ENCODE data around the gene KCNAB1. TPM values are rescaled to one million over a fixed set of nuclear protein-coding genes. Genes with fewer than 3 reads are reported as not detected.

KCNAB1 gene
- total and polyA plus RNA-seq, 4 donors: 0.76 to 2.8 (median 1.0) TPM

GRCh38 chr3:156131799-156132198, 11.4 kb downstream of the KCNAB1 start:
- Histone ChIP-seq H3K4me1 (ENCODE audit: control insufficient read depth in 4 of 4, insufficient read depth in 4 of 4, low read length in 3 of 4) (no peaks in the 10 kb centered on the region), H3K27ac (ENCODE audit: low read depth in 1 of 2, low read length in 2 of 2) (no peak overlapping the region), H3K9me3 (ENCODE audit: control insufficient read depth in 4 of 4, low read length in 3 of 4) (no peaks in the 10 kb centered on the region), H3K4me3 (ENCODE audit: low read depth in 1 of 3, low read length in 3 of 3) (no peak overlapping the region), H3K9ac (ENCODE audit: low read depth in 1 of 2, low read length in 2 of 2) (no peak overlapping the region), H3K36me3 (ENCODE audit: control insufficient read depth in 4 of 4, insufficient read depth in 3 of 4, low read depth in 1 of 4, low read length in 3 of 4) (no peaks in the 10 kb centered on the region), H3K27me3 (ENCODE audit: control insufficient read depth in 4 of 4, insufficient read depth in 4 of 4, low read length in 3 of 4) (peaks cover 0 to 8% (median 0%) of the 10 kb centered on the region in 4 donors)
- TF ChIP-seq HNF4A (conservative IDR thresholded peaks at IDR 0.05) (no peak), FOXA1 (IDR thresholded peaks at IDR 0.05) (no peak), TAF1 (conservative IDR thresholded peaks at IDR 0.05) (no peak), NR2F2 (IDR thresholded peaks at IDR 0.05) (no peak)
- TF ChIP-seq, protein P1, sequence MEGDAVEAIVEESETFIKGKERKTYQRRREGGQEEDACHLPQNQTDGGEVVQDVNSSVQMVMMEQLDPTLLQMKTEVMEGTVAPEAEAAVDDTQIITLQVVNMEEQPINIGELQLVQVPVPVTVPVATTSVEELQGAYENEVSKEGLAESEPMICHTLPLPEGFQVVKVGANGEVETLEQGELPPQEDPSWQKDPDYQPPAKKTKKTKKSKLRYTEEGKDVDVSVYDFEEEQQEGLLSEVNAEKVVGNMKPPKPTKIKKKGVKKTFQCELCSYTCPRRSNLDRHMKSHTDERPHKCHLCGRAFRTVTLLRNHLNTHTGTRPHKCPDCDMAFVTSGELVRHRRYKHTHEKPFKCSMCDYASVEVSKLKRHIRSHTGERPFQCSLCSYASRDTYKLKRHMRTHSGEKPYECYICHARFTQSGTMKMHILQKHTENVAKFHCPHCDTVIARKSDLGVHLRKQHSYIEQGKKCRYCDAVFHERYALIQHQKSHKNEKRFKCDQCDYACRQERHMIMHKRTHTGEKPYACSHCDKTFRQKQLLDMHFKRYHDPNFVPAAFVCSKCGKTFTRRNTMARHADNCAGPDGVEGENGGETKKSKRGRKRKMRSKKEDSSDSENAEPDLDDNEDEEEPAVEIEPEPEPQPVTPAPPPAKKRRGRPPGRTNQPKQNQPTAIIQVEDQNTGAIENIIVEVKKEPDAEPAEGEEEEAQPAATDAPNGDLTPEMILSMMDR (IDR thresholded peaks at IDR 0.05; ENCODE audit: low read depth, low read length, missing input control): no peak
- TF ChIP-seq, protein P2, sequence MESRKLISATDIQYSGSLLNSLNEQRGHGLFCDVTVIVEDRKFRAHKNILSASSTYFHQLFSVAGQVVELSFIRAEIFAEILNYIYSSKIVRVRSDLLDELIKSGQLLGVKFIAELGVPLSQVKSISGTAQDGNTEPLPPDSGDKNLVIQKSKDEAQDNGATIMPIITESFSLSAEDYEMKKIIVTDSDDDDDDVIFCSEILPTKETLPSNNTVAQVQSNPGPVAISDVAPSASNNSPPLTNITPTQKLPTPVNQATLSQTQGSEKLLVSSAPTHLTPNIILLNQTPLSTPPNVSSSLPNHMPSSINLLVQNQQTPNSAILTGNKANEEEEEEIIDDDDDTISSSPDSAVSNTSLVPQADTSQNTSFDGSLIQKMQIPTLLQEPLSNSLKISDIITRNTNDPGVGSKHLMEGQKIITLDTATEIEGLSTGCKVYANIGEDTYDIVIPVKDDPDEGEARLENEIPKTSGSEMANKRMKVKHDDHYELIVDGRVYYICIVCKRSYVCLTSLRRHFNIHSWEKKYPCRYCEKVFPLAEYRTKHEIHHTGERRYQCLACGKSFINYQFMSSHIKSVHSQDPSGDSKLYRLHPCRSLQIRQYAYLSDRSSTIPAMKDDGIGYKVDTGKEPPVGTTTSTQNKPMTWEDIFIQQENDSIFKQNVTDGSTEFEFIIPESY (IDR thresholded peaks at IDR 0.05): no peak
- DNase-seq (ENCODE audit: low spot score): no peak

- TF ChIP-seq, protein P3, sequence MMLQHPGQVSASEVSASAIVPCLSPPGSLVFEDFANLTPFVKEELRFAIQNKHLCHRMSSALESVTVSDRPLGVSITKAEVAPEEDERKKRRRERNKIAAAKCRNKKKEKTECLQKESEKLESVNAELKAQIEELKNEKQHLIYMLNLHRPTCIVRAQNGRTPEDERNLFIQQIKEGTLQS (IDR thresholded peaks at IDR 0.05): no peak
- no peak for TF ChIP-seq HNF4A (conservative IDR thresholded peaks at IDR 0.05)
- TF ChIP-seq EGR1 (IDR thresholded peaks at IDR 0.05; ENCODE audit: low read depth in 2 of 2): no peak
- no peak for TF ChIP-seq SP1 (IDR thresholded peaks at IDR 0.05)
- TF ChIP-seq RXRA (IDR thresholded peaks at IDR 0.05): no peak
- no peak for TF ChIP-seq NR2F2 (IDR thresholded peaks at IDR 0.05)
- TF ChIP-seq FOXA1 (IDR thresholded peaks at IDR 0.05): no peak
- TF ChIP-seq FOXA2 (IDR thresholded peaks at IDR 0.05): no peak
- TF ChIP-seq YY1 (IDR thresholded peaks at IDR 0.05): no peak
- no peak for TF ChIP-seq HNF4G (IDR thresholded peaks at IDR 0.05)
- TF ChIP-seq, protein P4, sequence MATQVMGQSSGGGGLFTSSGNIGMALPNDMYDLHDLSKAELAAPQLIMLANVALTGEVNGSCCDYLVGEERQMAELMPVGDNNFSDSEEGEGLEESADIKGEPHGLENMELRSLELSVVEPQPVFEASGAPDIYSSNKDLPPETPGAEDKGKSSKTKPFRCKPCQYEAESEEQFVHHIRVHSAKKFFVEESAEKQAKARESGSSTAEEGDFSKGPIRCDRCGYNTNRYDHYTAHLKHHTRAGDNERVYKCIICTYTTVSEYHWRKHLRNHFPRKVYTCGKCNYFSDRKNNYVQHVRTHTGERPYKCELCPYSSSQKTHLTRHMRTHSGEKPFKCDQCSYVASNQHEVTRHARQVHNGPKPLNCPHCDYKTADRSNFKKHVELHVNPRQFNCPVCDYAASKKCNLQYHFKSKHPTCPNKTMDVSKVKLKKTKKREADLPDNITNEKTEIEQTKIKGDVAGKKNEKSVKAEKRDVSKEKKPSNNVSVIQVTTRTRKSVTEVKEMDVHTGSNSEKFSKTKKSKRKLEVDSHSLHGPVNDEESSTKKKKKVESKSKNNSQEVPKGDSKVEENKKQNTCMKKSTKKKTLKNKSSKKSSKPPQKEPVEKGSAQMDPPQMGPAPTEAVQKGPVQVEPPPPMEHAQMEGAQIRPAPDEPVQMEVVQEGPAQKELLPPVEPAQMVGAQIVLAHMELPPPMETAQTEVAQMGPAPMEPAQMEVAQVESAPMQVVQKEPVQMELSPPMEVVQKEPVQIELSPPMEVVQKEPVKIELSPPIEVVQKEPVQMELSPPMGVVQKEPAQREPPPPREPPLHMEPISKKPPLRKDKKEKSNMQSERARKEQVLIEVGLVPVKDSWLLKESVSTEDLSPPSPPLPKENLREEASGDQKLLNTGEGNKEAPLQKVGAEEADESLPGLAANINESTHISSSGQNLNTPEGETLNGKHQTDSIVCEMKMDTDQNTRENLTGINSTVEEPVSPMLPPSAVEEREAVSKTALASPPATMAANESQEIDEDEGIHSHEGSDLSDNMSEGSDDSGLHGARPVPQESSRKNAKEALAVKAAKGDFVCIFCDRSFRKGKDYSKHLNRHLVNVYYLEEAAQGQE (IDR thresholded peaks at IDR 0.05): no peak
- no peak for TF ChIP-seq RAD21 (IDR thresholded peaks at IDR 0.05)
- no peak overlapping the region for H3K9ac ChIP-seq (ENCODE audit: low read depth in 1 of 2, low read length in 2 of 2)
- no peaks in the 10 kb centered on the region for H3K36me3 ChIP-seq (ENCODE audit: control insufficient read depth in 4 of 4, insufficient read depth in 3 of 4, low read depth in 1 of 4, low read length in 3 of 4)
- no peak overlapping the region for H3K27ac ChIP-seq (ENCODE audit: low read depth in 1 of 2, low read length in 2 of 2)
- peaks cover 0 to 8% (median 0%) of the 10 kb centered on the region in 4 donors for H3K27me3 ChIP-seq (ENCODE audit: control insufficient read depth in 4 of 4, insufficient read depth in 4 of 4, low read length in 3 of 4)
- DNase-seq (ENCODE audit: low spot score): no peak
- no peak overlapping the region for H3K4me3 ChIP-seq (ENCODE audit: low read depth in 1 of 3, low read length in 3 of 3)
- no peaks in the 10 kb centered on the region for H3K9me3 ChIP-seq (ENCODE audit: control insufficient read depth in 4 of 4, low read length in 3 of 4)
- WGBS: 88% methylated on average over 1 of the region's 1 CpG
- no peaks in the 10 kb centered on the region for H3K4me1 ChIP-seq (ENCODE audit: control insufficient read depth in 4 of 4, insufficient read depth in 4 of 4, low read length in 3 of 4)
Observed at GRCh38 chr3:156132313-156132712, 11.9 kb downstream of the KCNAB1 start.

All from liver (tissue), 9 donors.